CD4-positive, alpha-beta memory T cell (primary cell): ENCODE results near the gene XCR1. TPM values are rescaled to one million over a fixed set of nuclear protein-coding genes. Genes with fewer than 3 reads are reported as not detected.
"Not testable (repeated sequence)": the region's sequence is repeated elsewhere in the genome, so short reads cannot be mapped to it uniquely, and the experiment has no call there.

ENCODE experiments used
- CTCF ChIA-PET: fragments of 350-600 bp; sonication (Branson Sonifier 250); formaldehyde crosslinking; loops from one replicate; lab custom pipeline; 2021; ENCODE audit warnings: inconsistent platforms; ENCODE audit not compliant: partially characterized antibody; lab: Charles Lee
- POLR2A ChIA-PET: fragments of 350-600 bp; sonication (Branson Sonifier 250); formaldehyde crosslinking; loops from one replicate; lab custom pipeline; 2021; ENCODE audit not compliant: partially characterized antibody; lab: Charles Lee
- DNase-seq, 5 donors: peaks; one replicate each; pipeline versions ENCODE4 v3.0.0 to v3.0.0-alpha.2; 2020 to 2022; ENCODE audit warnings: mixed read lengths in 1 of 5
- H3K27ac ChIP-seq: one replicate; pipeline ENCODE4 v1.7.0; 2013; ENCODE audit warnings: low read depth, low read length
- H3K27me3 ChIP-seq: 2 replicates; pipeline ENCODE4 v1.7.0; 2013; ENCODE audit warnings: mild to moderate bottlenecking, low read length, moderate library complexity; ENCODE audit not compliant: insufficient read depth
- H3K36me3 ChIP-seq: 2 replicates; pipeline ENCODE4 v1.7.0; 2013; ENCODE audit warnings: mild to moderate bottlenecking, low read length, moderate library complexity; ENCODE audit not compliant: insufficient read depth
- H3K4me1 ChIP-seq: 2 replicates; pipeline ENCODE4 v1.7.0; 2013; ENCODE audit warnings: mild to moderate bottlenecking, low read length, moderate library complexity; ENCODE audit not compliant: insufficient read depth
- H3K4me3 ChIP-seq, 2 donors: one replicate each; pipeline ENCODE4 v1.7.0; 2013; ENCODE audit warnings: low read length in 2 of 2, mild to moderate bottlenecking in 1 of 2
- H3K9me3 ChIP-seq, 2 donors: one replicate each; pipeline ENCODE4 v1.7.0; 2013; ENCODE audit warnings: low read length in 2 of 2, control low read depth in 1 of 2; ENCODE audit not compliant: control insufficient read depth in 1 of 2
- H3K27ac Mint-ChIP-seq, 7 donors: one replicate each; pipeline ENCODE4 v1.8.0; 2020 to 2021; ENCODE audit warnings: mixed read lengths in 7 of 7, mild to moderate bottlenecking in 6 of 7, inconsistent platforms in 3 of 7, moderate library complexity in 3 of 7
- H3K27me3 Mint-ChIP-seq, 2 donors: one replicate each; pipeline ENCODE4 v1.8.0; 2020 to 2021; ENCODE audit warnings: mixed read lengths in 2 of 2
- H3K36me3 Mint-ChIP-seq, 2 donors: one replicate each; pipeline ENCODE4 v1.8.0; 2020 to 2021; ENCODE audit warnings: mixed read lengths in 2 of 2, inconsistent platforms in 1 of 2, mild to moderate bottlenecking in 1 of 2
- H3K4me1 Mint-ChIP-seq, 4 donors: one replicate each; pipeline ENCODE4 v1.8.0; 2020 to 2021; ENCODE audit warnings: mixed read lengths in 4 of 4, mild to moderate bottlenecking in 1 of 4
- H3K4me3 Mint-ChIP-seq, 8 donors: one replicate each; pipeline ENCODE4 v1.8.0; 2020 to 2021; ENCODE audit warnings: mixed read lengths in 8 of 8, mild to moderate bottlenecking in 7 of 8, moderate library complexity in 6 of 8, inconsistent platforms in 3 of 8
- H3K9me3 Mint-ChIP-seq, 8 donors: one replicate each; pipeline ENCODE4 v1.8.0; 2020 to 2021; ENCODE audit warnings: mixed read lengths in 8 of 8, mild to moderate bottlenecking in 5 of 8, inconsistent platforms in 3 of 8, moderate library complexity in 1 of 8
- intact Hi-C: fragments of 100-400 bp; cut with micrococcal nuclease; formaldehyde crosslinking; loops from one replicate; pipeline ENCODE4 v1.15.1; 2023
- polyA plus RNA-seq, 2 donors: library from polyadenylated mRNA; unstranded; fragments of 300-500 nt; fragmentation: Illumina TruSeq; gene quantifications; one replicate each; pipeline ENCODE4 v1.2.3, GENCODE V29; 2021
- total RNA-seq, 2 experiments: library from RNA; stranded (reverse); gene quantifications; one replicate each; pipeline ENCODE4 v1.2.3, GENCODE V29; 2021

The XCR1 gene
- total and polyA plus RNA-seq, 4 experiments from 2014 or later = not detected

- CTCF ChIA-PET = interaction anchor here (12.3 kb wide), 1 partner anchor 17 kb away, joined by 116 read pairs; no protein-coding TSS in a partner anchor
- POLR2A ChIA-PET = no interaction called here
- Histone ChIP-seq H3K4me1 (peaks cover 30% of the 10 kb centered on the region), H3K36me3 (no peaks in the 10 kb centered on the region), H3K4me3 (no peak overlapping the region), H3K9me3 (no peaks in the 10 kb centered on the region), H3K27me3 (no peaks in the 10 kb centered on the region), H3K27ac (no peak overlapping the region)
- Mint-ChIP-seq H3K9me3 (peaks cover 0 to 2% (median 0%) of the 10 kb centered on the region in 8 donors), H3K27ac (no peak overlapping the region), H3K27me3 (peaks cover 0 to 2% of the 10 kb centered on the region in 2 donors), H3K4me1 (peaks cover 11 to 40% (median 24%) of the 10 kb centered on the region in 4 donors), H3K4me3 (no peak overlapping the region), H3K36me3 (peaks cover 0 to 1% of the 10 kb centered on the region in 2 donors)
- DNase-seq = no peak
- intact Hi-C loops = no loop called here
Measured at GRCh38 chr3:46060551-46060950, 33.3 kb upstream of the XCR1 start.

DNA sequence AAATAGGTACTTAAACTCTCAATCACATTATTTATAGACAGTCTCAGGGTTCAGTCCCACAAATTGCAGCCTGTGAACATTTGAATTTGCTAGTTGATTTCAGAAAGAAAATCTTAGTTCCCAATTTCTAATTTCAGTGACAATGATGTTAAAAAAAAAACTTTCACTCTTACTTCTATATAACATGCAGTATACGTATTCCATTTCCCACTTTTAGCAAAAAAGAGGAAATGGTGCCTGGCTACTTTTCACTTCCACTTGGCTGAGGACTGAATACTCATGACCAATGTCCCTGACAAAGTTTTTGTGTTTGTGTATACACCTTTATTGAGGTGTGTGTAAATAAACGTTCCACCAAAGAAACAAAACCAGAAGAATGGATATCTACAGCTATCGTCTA, 32.1 kb upstream of the XCR1 start:
- no peak overlapping the region for H3K4me3 ChIP-seq
- intact Hi-C loops = no loop called here
- Mint-ChIP-seq H3K4me3 (no peak overlapping the region), H3K36me3 (no peaks in the 10 kb centered on the region), H3K4me1 (peaks cover 8 to 34% (median 17%) of the 10 kb centered on the region in 4 donors), H3K27me3 (peaks cover 2% of the 10 kb centered on the region in 2 donors), H3K9me3 (no peaks in the 10 kb centered on the region), H3K27ac (no peak overlapping the region)
- no peaks in the 10 kb centered on the region for H3K36me3 ChIP-seq
- POLR2A ChIA-PET = interaction anchor here (1.4 kb wide), 1 partner anchor 116 kb away, joined by 3 read pairs; the partner anchor contains the start of gene CXCR6
- no peak for DNase-seq
- peaks cover 18% of the 10 kb centered on the region for H3K4me1 ChIP-seq
- CTCF ChIA-PET = interaction anchor here (12.3 kb wide), 1 partner anchor 18 kb away, joined by 116 read pairs; no protein-coding TSS in a partner anchor
- no peaks in the 10 kb centered on the region for H3K27me3 ChIP-seq
- no peak overlapping the region for H3K27ac ChIP-seq
- H3K9me3 ChIP-seq = no peaks in the 10 kb centered on the region

DNA sequence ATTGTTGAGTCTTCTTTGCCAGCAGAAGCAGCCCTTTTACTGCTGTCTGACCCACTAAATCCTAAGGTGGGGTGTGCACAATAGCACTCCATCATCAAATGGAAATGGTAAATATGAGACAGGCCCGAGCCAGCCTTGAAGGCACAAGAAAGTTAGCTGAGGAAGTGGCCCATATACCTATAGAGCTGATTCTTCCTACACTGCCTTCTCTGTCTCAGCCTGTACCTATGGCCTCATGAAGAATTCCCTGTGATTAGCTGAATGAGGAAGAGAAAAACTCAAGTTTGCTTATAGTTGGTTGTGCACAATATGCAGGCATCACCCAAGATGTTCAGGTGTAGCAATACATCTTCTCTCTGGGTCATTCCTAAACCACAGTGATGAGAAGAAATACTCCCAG, 31.7 kb upstream of the XCR1 start:
- Histone ChIP-seq H3K27me3 (no peaks in the 10 kb centered on the region), H3K36me3 (no peaks in the 10 kb centered on the region), H3K4me1 (peaks cover 14% of the 10 kb centered on the region), H3K4me3 (no peak overlapping the region), H3K27ac (no peak overlapping the region), H3K9me3 (no peaks in the 10 kb centered on the region)
- intact Hi-C loops = no loop called here
- H3K27me3 Mint-ChIP-seq = peaks cover 2 to 3% of the 10 kb centered on the region in 2 donors
- H3K4me1 Mint-ChIP-seq = peaks cover 8 to 32% (median 15%) of the 10 kb centered on the region in 4 donors
- ChIA-PET POLR2A (interaction anchor here (1.4 kb wide), 1 partner anchor 116 kb away, joined by 3 read pairs; the partner anchor contains the start of gene CXCR6), CTCF (interaction anchor here (0.6 to 12.3 kb wide), 2 partner anchors 12 to 18 kb away, joined by 3 to 116 read pairs; no protein-coding TSS in a partner anchor)
- H3K36me3 Mint-ChIP-seq = no peaks in the 10 kb centered on the region
- H3K4me3 Mint-ChIP-seq = no peak overlapping the region
- no peak for DNase-seq
- no peak overlapping the region for H3K27ac Mint-ChIP-seq
- H3K9me3 Mint-ChIP-seq = no peaks in the 10 kb centered on the region

DNA sequence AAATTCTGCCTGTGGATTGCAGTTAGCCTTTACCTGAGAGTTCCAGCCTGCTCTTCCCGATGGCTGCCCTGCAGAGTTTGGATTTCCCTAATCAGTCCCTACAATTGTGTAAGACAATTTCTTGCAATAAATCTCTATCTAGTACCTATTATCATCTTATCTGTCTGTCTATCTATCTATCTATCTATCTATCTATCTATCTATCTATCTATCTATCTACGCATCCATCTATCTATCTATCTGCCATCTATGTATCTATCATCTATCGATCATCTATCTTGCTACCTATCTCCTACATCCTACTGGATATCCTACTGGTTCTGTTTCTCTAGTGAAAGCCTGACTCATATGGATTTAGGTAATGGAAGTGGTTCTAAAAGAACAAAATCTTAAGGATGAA, 30.4 kb upstream of the XCR1 start:
- no peak for DNase-seq
- Mint-ChIP-seq H3K36me3 (no peaks in the 10 kb centered on the region), H3K27ac (no peak overlapping the region), H3K9me3 (no peaks in the 10 kb centered on the region), H3K27me3 (peaks cover 2 to 3% of the 10 kb centered on the region in 2 donors), H3K4me3 (no peak overlapping the region), H3K4me1 (peaks cover 5 to 24% (median 6%) of the 10 kb centered on the region in 4 donors)
- Histone ChIP-seq H3K36me3 (no peaks in the 10 kb centered on the region), H3K9me3 (no peaks in the 10 kb centered on the region), H3K4me3 (no peak overlapping the region), H3K27me3 (no peaks in the 10 kb centered on the region), H3K27ac (no peak overlapping the region), H3K4me1 (peaks cover 3% of the 10 kb centered on the region)
- intact Hi-C loops = no loop called here
- CTCF ChIA-PET = interaction anchor here (1.4 to 12.3 kb wide), 2 partner anchors 20 to 117 kb away, joined by 3 to 116 read pairs; no protein-coding TSS in a partner anchor
- POLR2A ChIA-PET = no interaction called here

DNA sequence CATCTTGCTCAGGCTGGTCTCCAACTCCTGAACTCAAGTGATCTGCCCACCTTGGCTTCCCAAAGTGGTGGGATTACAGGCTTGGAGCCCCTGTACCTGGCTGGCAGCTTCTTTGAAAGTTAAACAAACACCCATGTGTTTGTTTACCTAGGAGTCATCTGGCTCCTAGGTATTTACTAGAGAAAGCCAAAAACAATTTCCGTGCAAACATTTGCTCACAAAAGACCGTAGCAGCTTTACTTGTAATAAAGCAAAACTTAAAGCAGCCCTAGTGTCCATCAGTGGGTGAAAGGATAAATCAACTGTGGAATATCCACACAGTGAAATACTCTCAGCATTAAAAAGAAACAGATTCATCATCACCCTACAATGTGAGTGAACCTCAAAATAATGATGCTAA, 29.4 kb upstream of the XCR1 start:
- CTCF ChIA-PET = interaction anchor here (0.6 to 1.4 kb wide), 3 partner anchors 15 to 116 kb away, joined by 3 to 8 read pairs (median 3); no protein-coding TSS in a partner anchor
- intact Hi-C loops = no loop called here
- no peaks in the 10 kb centered on the region for H3K4me1 ChIP-seq
- no peak overlapping the region for H3K27ac ChIP-seq
- no peaks in the 10 kb centered on the region for H3K36me3 ChIP-seq
- Mint-ChIP-seq H3K4me3 (no peak overlapping the region), H3K27ac (no peak overlapping the region), H3K27me3 (peaks cover 2 to 3% of the 10 kb centered on the region in 2 donors), H3K9me3 (no peaks in the 10 kb centered on the region), H3K36me3 (no peaks in the 10 kb centered on the region), H3K4me1 (peaks cover 0 to 18% (median 5%) of the 10 kb centered on the region in 4 donors)
- H3K9me3 ChIP-seq = no peaks in the 10 kb centered on the region
- H3K4me3 ChIP-seq = no peak overlapping the region
- H3K27me3 ChIP-seq = no peaks in the 10 kb centered on the region
- POLR2A ChIA-PET = no interaction called here
- DNase-seq = no peak

- H3K36me3 Mint-ChIP-seq, DNase-seq, H3K27ac ChIP-seq, H3K9me3 ChIP-seq, H3K27ac Mint-ChIP-seq, H3K27me3 Mint-ChIP-seq, H3K9me3 Mint-ChIP-seq, intact Hi-C loops, H3K36me3 ChIP-seq, H3K27me3 ChIP-seq, H3K4me3 Mint-ChIP-seq, H3K4me3 ChIP-seq, H3K4me1 ChIP-seq, POLR2A ChIA-PET: not testable (repeated sequence)
- peaks cover 3 to 15% (median 8%) of the 10 kb centered on the region in 4 donors for H3K4me1 Mint-ChIP-seq
- CTCF ChIA-PET = interaction anchor here (1.2 to 1.8 kb wide), 3 partner anchors 11 to 25 kb away, joined by 4 to 9 read pairs (median 4); no protein-coding TSS in a partner anchor
Measured at GRCh38 chr3:46053761-46054515, 26.7 kb upstream of the XCR1 start.

DNA sequence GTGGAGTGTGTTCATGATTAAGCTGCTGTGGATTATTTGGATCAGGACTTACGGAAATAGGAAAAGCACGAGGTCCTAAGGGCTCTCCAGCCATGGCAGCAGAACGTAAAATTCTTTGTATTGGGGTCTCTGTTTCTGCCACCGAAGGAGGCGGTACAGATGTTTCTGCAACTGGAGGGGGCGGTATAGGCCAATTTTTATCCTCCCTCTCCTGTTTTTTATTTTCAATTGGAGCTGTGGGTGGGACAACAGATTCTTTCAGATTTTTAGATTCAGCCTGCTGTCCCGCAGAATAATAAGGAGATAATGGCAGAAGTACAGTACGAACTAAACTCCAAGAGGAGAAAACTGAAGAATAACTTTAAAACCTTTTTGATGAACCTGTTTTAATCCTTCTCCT, 26.0 kb upstream of the XCR1 start:
- CTCF ChIA-PET = interaction anchor here (1.2 to 1.8 kb wide), 3 partner anchors 12 to 26 kb away, joined by 4 to 9 read pairs (median 5); no protein-coding TSS in a partner anchor
- H3K4me3 Mint-ChIP-seq, H3K36me3 Mint-ChIP-seq, intact Hi-C loops, POLR2A ChIA-PET, H3K4me3 ChIP-seq, H3K27me3 Mint-ChIP-seq, H3K36me3 ChIP-seq, H3K27me3 ChIP-seq, H3K4me1 ChIP-seq, H3K27ac Mint-ChIP-seq, H3K27ac ChIP-seq, DNase-seq, H3K9me3 ChIP-seq, H3K9me3 Mint-ChIP-seq: not testable (repeated sequence)
- peaks cover 4 to 22% (median 9%) of the 10 kb centered on the region in 4 donors for H3K4me1 Mint-ChIP-seq
